Fibroblast of lung (primary cell): ENCODE data around the gene ZBTB34.

Experiments
- CTCF ChIP-seq, 2 donors: IDR thresholded peaks in 1 of 2; conservative IDR thresholded peaks in 1 of 2; 1 replicate in 1 of 2; 2 replicates in 1 of 2; pipeline ENCODE4 v1.5.1; 2011 to 2012; ENCODE audit warnings: low read length in 2 of 2, control low read depth in 1 of 2, inconsistent platforms in 1 of 2, low read depth in 1 of 2, mild to moderate bottlenecking in 1 of 2
- EZH2 ChIP-seq: IDR thresholded peaks from 2 replicates; pipeline ENCODE4 v1.5.1; 2012; ENCODE audit warnings: low read length, control low read depth, mild to moderate bottlenecking; ENCODE audit errors: missing control alignments

DNA sequence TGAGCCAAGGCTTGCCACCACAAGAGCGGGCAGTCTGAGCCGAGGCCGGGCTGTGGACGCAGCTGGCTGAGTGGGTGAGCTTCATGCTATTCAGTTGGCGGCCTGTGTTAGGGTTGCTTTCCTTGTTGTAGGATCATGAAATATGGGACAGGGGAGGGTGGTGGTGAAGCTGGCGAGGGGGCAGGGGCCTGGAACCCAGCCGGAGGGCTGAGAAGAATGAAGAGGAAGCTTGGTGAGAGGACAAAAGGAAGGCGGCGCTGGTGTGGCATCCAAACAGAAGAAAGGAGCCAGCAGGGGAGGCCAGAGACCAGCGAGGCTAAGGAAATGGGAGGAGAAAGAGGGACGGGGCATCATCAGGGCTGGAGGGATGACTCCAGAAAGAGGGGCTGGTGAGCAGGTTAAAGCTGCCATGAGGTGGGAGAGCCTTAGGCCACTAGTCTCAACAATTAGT is 72.5 kb downstream of the ZBTB34 start:
- TF ChIP-seq CTCF (conservative IDR thresholded peaks at IDR 0.05 in 1 of 2, IDR thresholded peaks at IDR 0.05 in 1 of 2; ENCODE audit: low read depth in 1 of 2, low read length in 2 of 2) (no peak), EZH2 (no peak)
